IMR-90 (cell line): ENCODE results near the gene IL15RA. TPM values are rescaled to one million over a fixed set of nuclear protein-coding genes. Genes with fewer than 3 reads are reported as not detected.

ENCODE experiments used
- ATAC-seq: fragments of 200-7000 bp; cut with Tn5 transposase; 2 replicates; pipeline ENCODE4 v1.9.1; 2020; ENCODE audit warnings: low read depth, mild to moderate bottlenecking, moderate library complexity
- BruUV-seq: library from RNA; stranded (reverse); fragments of 400-500 nt; replicated peaks from 2 replicates; lab custom pipeline; 2021; lab: Mats Ljungman, UMichigan
- CTCF ChIA-PET: fragments of 300-600 bp; formaldehyde crosslinking; extraction: SDS; loops from one replicate; lab custom pipeline; 2021; ENCODE audit warnings: antibody characterized with exemption; lab: Yijun Ruan, JAX
- POLR2A ChIA-PET: fragments of 300-600 bp; sonication (Branson Sonifier 250); formaldehyde crosslinking; loops from one replicate; lab custom pipeline; 2022; ENCODE audit warnings: antibody characterized with exemption; ENCODE audit not compliant: unreplicated experiment; lab: Charles Lee
- DNase-seq: peaks from one replicate; pipeline ENCODE4 v3.0.0; 2013
- H2AFZ ChIP-seq: replicated peaks from 2 replicates; pipeline ENCODE3; 2013; ENCODE audit warnings: low read length, mild to moderate bottlenecking; ENCODE audit not compliant: poor library complexity
- H2AK5ac ChIP-seq: 2 replicates; pipeline ENCODE4 v1.6.1; 2013; ENCODE audit warnings: low read depth, low read length, inconsistent platforms
- H2AK9ac ChIP-seq: replicated peaks from 2 replicates; pipeline ENCODE3; 2013; ENCODE audit warnings: mild to moderate bottlenecking, low read depth, low read length, moderate library complexity; ENCODE audit not compliant: poor library complexity
- H2BK120ac ChIP-seq: 2 replicates; pipeline ENCODE4 v1.6.1; 2013; ENCODE audit warnings: low read depth, low read length, inconsistent platforms
- H2BK15ac ChIP-seq: 3 replicates; pipeline ENCODE4 v1.6.1; 2013; ENCODE audit warnings: low read depth, low read length, inconsistent platforms
- H2BK20ac ChIP-seq: 2 replicates; pipeline ENCODE4 v1.6.1; 2013; ENCODE audit warnings: low read depth, mild to moderate bottlenecking, inconsistent platforms, low read length, moderate library complexity
- H2BK5ac ChIP-seq: 2 replicates; pipeline ENCODE4 v1.6.1; 2013; ENCODE audit warnings: mild to moderate bottlenecking, low read depth, low read length, inconsistent platforms; ENCODE audit not compliant: poor library complexity, severe bottlenecking
- H3K14ac ChIP-seq: replicated peaks from 2 replicates; pipeline ENCODE4 v1.6.1; 2013; ENCODE audit warnings: low read depth, low read length, inconsistent platforms
- H3K18ac ChIP-seq: 2 replicates; pipeline ENCODE4 v1.6.1; 2013; ENCODE audit warnings: low read depth, low read length, control low read depth
- H3K23ac ChIP-seq: 2 replicates; pipeline ENCODE4 v1.6.1; 2013; ENCODE audit warnings: low read depth, low read length, inconsistent platforms
- H3K27ac ChIP-seq: 2 replicates; pipeline ENCODE4 v1.5.1; 2013; ENCODE audit warnings: mild to moderate bottlenecking, control low read depth, low read length; ENCODE audit not compliant: insufficient read depth
- H3K27me3 ChIP-seq: 2 replicates; pipeline ENCODE4 v1.6.1; 2013; ENCODE audit warnings: low read length; ENCODE audit not compliant: control insufficient read depth, insufficient read depth
- H3K36me3 ChIP-seq: 2 replicates; pipeline ENCODE4 v1.6.1; 2013; ENCODE audit warnings: low read length, mixed read lengths; ENCODE audit not compliant: control insufficient read depth, insufficient read depth
- H3K4ac ChIP-seq: 2 replicates; pipeline ENCODE4 v1.6.1; 2013; ENCODE audit warnings: low read depth, low read length, inconsistent platforms
- H3K4me1 ChIP-seq: 2 replicates; pipeline ENCODE4 v1.6.1; 2013; ENCODE audit warnings: low read length, mixed read lengths; ENCODE audit not compliant: control insufficient read depth, insufficient read depth
- H3K4me2 ChIP-seq: 2 replicates; pipeline ENCODE4 v1.6.1; 2013; ENCODE audit warnings: low read depth, mild to moderate bottlenecking, control low read depth, low read length, moderate library complexity
- H3K4me3 ChIP-seq: 2 replicates; pipeline ENCODE4 v1.5.1; 2013; ENCODE audit warnings: low read depth, mild to moderate bottlenecking, control low read depth, low read length, moderate library complexity; ENCODE audit not compliant: insufficient read depth
- H3K56ac ChIP-seq: 2 replicates; pipeline ENCODE4 v1.6.1; 2013; ENCODE audit warnings: low read length, inconsistent platforms; ENCODE audit not compliant: insufficient read depth; ENCODE audit errors: extremely low read depth
- H3K79me1 ChIP-seq, 2 experiments: 2 replicates each; pipeline ENCODE4 v1.6.1; 2013; ENCODE audit warnings: low read length in 2 of 2, inconsistent platforms in 1 of 2, low read depth in 1 of 2
- H3K9ac ChIP-seq: 2 replicates; pipeline ENCODE4 v1.6.1; 2013; ENCODE audit warnings: low read depth, low read length, control low read depth
- H3K9me1 ChIP-seq: 2 replicates; pipeline ENCODE4 v1.6.1; 2013; ENCODE audit warnings: low read length, inconsistent platforms; ENCODE audit not compliant: insufficient read depth
- H3K9me3 ChIP-seq: 2 replicates; pipeline ENCODE4 v1.6.1; 2013; ENCODE audit warnings: low read length; ENCODE audit not compliant: control insufficient read depth, insufficient read depth
- H4K20me1 ChIP-seq: 2 replicates; pipeline ENCODE4 v1.6.1; 2013; ENCODE audit warnings: low read length, inconsistent platforms; ENCODE audit not compliant: insufficient read depth
- H4K5ac ChIP-seq: 2 replicates; pipeline ENCODE4 v1.6.1; 2013; ENCODE audit warnings: mild to moderate bottlenecking, low read depth, low read length, control low read depth
- H4K8ac ChIP-seq, 2 experiments: 2 replicates each; pipeline ENCODE4 v1.6.1; 2013; ENCODE audit warnings: low read depth in 2 of 2, low read length in 2 of 2, control low read depth in 1 of 2, inconsistent platforms in 1 of 2
- H4K91ac ChIP-seq: 2 replicates; pipeline ENCODE4 v1.6.1; 2013; ENCODE audit warnings: low read depth, low read length, inconsistent platforms; ENCODE audit not compliant: insufficient read depth
- CTCF ChIP-seq: conservative IDR thresholded peaks from 2 replicates; pipeline ENCODE4 v1.5.1; 2012; ENCODE audit warnings: mild to moderate bottlenecking, low read depth, low read length, improper control_type of control experiment
- RAD21 ChIP-seq: IDR thresholded peaks from 2 replicates; pipeline ENCODE4 v1.6.1; 2012; ENCODE audit warnings: low read length, improper control_type of control experiment
- SMC3 ChIP-seq: fragments of 150-350 bp; IDR thresholded peaks from 2 replicates; pipeline ENCODE4 v1.6.1; 2016; ENCODE audit warnings: low read depth, mild to moderate bottlenecking, antibody characterized with exemption, low read length, moderate library complexity
- USF2 ChIP-seq: fragments of 150-350 bp; IDR thresholded peaks from 2 replicates; pipeline ENCODE4 v1.6.1; 2017; ENCODE audit warnings: mild to moderate bottlenecking, antibody characterized with exemption, low read length, low read depth
- WGBS, 2 experiments: methylation state at CpG; one replicate each; pipeline versions ENCODE4 v1.1.5 to v1.1.7; 2013; ENCODE audit warnings: missing lambda C conversion rate in 2 of 2; ENCODE audit not compliant: insufficient read length in 1 of 2; ENCODE audit errors: extremely low coverage in 2 of 2; 5-methylcytosine and 5-hydroxymethylcytosine counted together
- dilution Hi-C: fragments of 300-500 bp; cut with HindIII; formaldehyde crosslinking; loops from one replicate; pipeline ENCODE4 v1.14.3; 2018; ENCODE audit warnings: low sequenced_read_pairs; ENCODE audit not compliant: unreplicated experiment
- in situ Hi-C: fragments of 300-500 bp; cut with MboI; formaldehyde crosslinking; loops from 3 replicates; pipeline ENCODE4 v1.14.3; 2019; ENCODE audit warnings: low sequenced_read_pairs, inconsistent platforms, mixed read lengths
- intact Hi-C: fragments of 100-400 bp; cut with micrococcal nuclease; formaldehyde crosslinking; loops from 2 replicates; pipeline ENCODE4 v1.10.0; 2022
- polyA plus RNA-seq, 3 experiments: library from polyadenylated mRNA; depleted of rRNA; stranded (reverse); fragments of >200 nt; gene quantifications; 2 replicates each; pipeline ENCODE4 v1.2.3, GENCODE V29; 2012; ENCODE audit warnings: low replicate concordance in 1 of 3
- total RNA-seq: library from RNA; depleted of rRNA; stranded (reverse); fragments of >200 nt; gene quantifications from 2 replicates; pipeline ENCODE4 v1.2.3, GENCODE V29; 2012

IL15RA gene
- total and polyA plus RNA-seq, 2 of the 4 experiments (the other 2 are of a cell fraction) = 2.0 to 7.6 TPM

- Histone ChIP-seq H3K4me2 (no peak overlapping the region), H2AK9ac (peak overlapping the region; percentile 66), H3K9me1 (peaks cover 17% of the 10 kb centered on the region), H2BK5ac (no peak overlapping the region), H4K20me1 (no peaks in the 10 kb centered on the region), H3K27me3 (no peaks in the 10 kb centered on the region), H3K4me3 (no peak overlapping the region), H3K9me3 (no peaks in the 10 kb centered on the region), H3K56ac (no peak overlapping the region), H4K8ac (peak overlapping the region in 1 of 2 experiments; percentile 55; a peak in 1 of 4 replicates), H2BK20ac (peak overlapping the region; percentile 64), H4K91ac (peak overlapping the region; percentile 38; the same call in 1 of the 2 replicates), H3K79me1 (peaks cover 0 to 14% of the 10 kb centered on the region in 2 experiments; a peak in 1 of 4 replicates), H2BK120ac (peak overlapping the region; percentile 50; the same call in 1 of the 2 replicates), H3K27ac (no peak overlapping the region), H4K5ac (no peak overlapping the region), H3K4me1 (peaks cover 26% of the 10 kb centered on the region), H2AK5ac (peak overlapping the region; percentile 87), H3K14ac (0 out of 2 replicates have a peak overlapping the region, but pooled peaks have one; percentile 67), H2BK15ac (peak overlapping the region; percentile 59; the same call in 1 of the 3 replicates), H3K9ac (no peak overlapping the region), H3K4ac (peak overlapping the region; percentile 77), H3K18ac (no peak overlapping the region), H3K36me3 (peaks cover 5% of the 10 kb centered on the region; the same call in 1 of the 2 replicates), H2AFZ (peak overlapping the region; percentile 63), H3K23ac (0 out of 2 replicates have a peak overlapping the region, but pooled peaks have one; percentile 23)
- dilution Hi-C loops (no loop called here), intact Hi-C loops (loop anchor here (1.0 to 2.0 kb wide), 3 partner anchors 65 to 452 kb away; partner anchors contain the start of gene RBM17), in situ Hi-C loops (no loop called here)
- DNase-seq (peak; percentile 71), ATAC-seq (peak; percentile 53)
- ChIA-PET CTCF (interaction anchor here (0.6 to 0.7 kb wide), 2 partner anchors 49 to 212 kb away, joined by 3 read pairs; no protein-coding TSS in a partner anchor), POLR2A (no interaction called here)
- no CpG with 5 or more reads among the region's 14 CpGs for WGBS, 2 experiments
- peak; percentile 79 for TF ChIP-seq RAD21
- no peak for TF ChIP-seq USF2
- peak; percentile 44 for TF ChIP-seq SMC3
- peak; percentile 66 for TF ChIP-seq CTCF
- BruUV-seq = no TSS peak
These were observed 28.2 kb downstream of the IL15RA start for GRCh38 chr10:5949009-5949759.
